Measurements from ENCODE around the gene DPP6. TPM values are rescaled to one million over a fixed set of nuclear protein-coding genes. Genes with fewer than 3 reads are reported as not detected.

Gene DPP6
- total and polyA plus RNA-seq, 2 experiments from 2014 or later: not detected

GRCh38 chr7:154695836-154696235, 643.6 kb downstream of the DPP6 start:
- Mint-ChIP-seq H3K27me3 (ENCODE audit: insufficient read depth, low read depth, poor library complexity) (peaks cover 2% of the 10 kb centered on the region), H3K4me3 (no peak overlapping the region), H3K9me3 (no peaks in the 10 kb centered on the region; the same call in 2 of the 3 replicates), H3K4me1 (peaks cover 10% of the 10 kb centered on the region), H3K27ac (no peak overlapping the region), H3K36me3 (ENCODE audit: low read depth) (no peaks in the 10 kb centered on the region; the same call in 2 of the 3 replicates)
- Histone ChIP-seq H3K4me1 (ENCODE audit: insufficient read depth) (no peaks in the 10 kb centered on the region), H3F3A (replicated peaks; ENCODE audit: low read depth) (no peaks in the 10 kb centered on the region), H4K20me1 (replicated peaks; ENCODE audit: insufficient read depth) (no peaks in the 10 kb centered on the region), H3K36me3 (ENCODE audit: insufficient read depth) (no peaks in the 10 kb centered on the region), H2AFZ (no peak overlapping the region), H3K9me2 (ENCODE audit: insufficient read depth) (no peaks in the 10 kb centered on the region), H3K27ac (ENCODE audit: low read depth) (no peak overlapping the region), H3K27me3 (ENCODE audit: insufficient read depth) (no peaks in the 10 kb centered on the region), H3K79me2 (replicated peaks; ENCODE audit: insufficient read depth) (no peaks in the 10 kb centered on the region), H3K4me2 (no peak overlapping the region), H3K4me3 (no peak overlapping the region)
- ATAC-seq (no peak), DNase-seq (ENCODE audit: low spot score) (no peak)
- TF ChIP-seq STAT1 (IDR thresholded peaks at IDR 0.05; ENCODE audit: unreplicated experiment) (no peak), REST (IDR thresholded peaks at IDR 0.05; ENCODE audit: unreplicated experiment) (no peak), ZNF331 (CRISPR knock-in tag; IDR thresholded peaks at IDR 0.05; ENCODE audit: low read depth) (no peak), EZH2 (IDR thresholded peaks at IDR 0.05; ENCODE audit: low read depth, unreplicated experiment) (no peak), ZNF462 (CRISPR knock-in tag; IDR thresholded peaks at IDR 0.05) (no peak), ETS1 (IDR thresholded peaks at IDR 0.05) (no peak), POLR2AphosphoS5 (IDR thresholded peaks at IDR 0.05; ENCODE audit: low read depth) (no peak), ZNF114 (CRISPR knock-in tag; IDR thresholded peaks at IDR 0.05) (no peak), CTCF (conservative IDR thresholded peaks at IDR 0.05; ENCODE audit: low read depth in 2 of 2) (no peak), JUNB (IDR thresholded peaks at IDR 0.05; ENCODE audit: unreplicated experiment) (no peak), EZH2phosphoT487 (IDR thresholded peaks at IDR 0.05; ENCODE audit: unreplicated experiment) (no peak), CREB1 (CRISPR knock-in tag; IDR thresholded peaks at IDR 0.05; ENCODE audit: low read depth) (no peak)
